ENCODE results near the gene ANKRD6.
"Not testable (repeated sequence)": the region's sequence is repeated elsewhere in the genome, so short reads cannot be mapped to it uniquely, and the experiment has no call there.

Gene ANKRD6

GRCh38 chr6:89432875-89433251 lies at the start of gene ANKRD6:
TSS of gene ANKRD6 (plus strand) at chr6:89433152. CDS start at chr6:89566977, 133,825 bp downstream.
- DNase-seq, result peak; percentile 83 to 93

GRCh38 chr6:89385156-89385667 lies 47.7 kb upstream of the ANKRD6 start:
- no peak for DNase-seq

DNA sequence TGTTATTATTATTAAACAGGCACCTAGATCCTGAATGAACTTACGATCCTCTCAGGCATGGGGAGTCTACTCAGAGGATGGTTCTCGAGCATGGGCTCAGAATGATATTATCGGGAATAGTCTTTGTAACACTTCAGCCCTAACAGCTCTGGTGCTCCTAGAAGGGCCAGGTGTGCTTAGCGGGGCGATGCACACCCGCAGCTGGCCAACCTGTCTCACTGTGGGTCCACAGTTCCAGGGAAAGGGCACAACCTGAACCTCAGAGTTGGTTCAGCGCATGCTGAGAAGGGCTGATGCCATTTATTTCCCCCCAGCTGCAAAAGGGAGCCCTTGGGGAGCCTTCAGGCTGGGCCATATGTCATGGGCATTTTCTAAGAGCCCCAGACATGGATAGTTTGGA lies 47.1 kb upstream of the ANKRD6 start:
- DNase-seq, result no peak

DNA sequence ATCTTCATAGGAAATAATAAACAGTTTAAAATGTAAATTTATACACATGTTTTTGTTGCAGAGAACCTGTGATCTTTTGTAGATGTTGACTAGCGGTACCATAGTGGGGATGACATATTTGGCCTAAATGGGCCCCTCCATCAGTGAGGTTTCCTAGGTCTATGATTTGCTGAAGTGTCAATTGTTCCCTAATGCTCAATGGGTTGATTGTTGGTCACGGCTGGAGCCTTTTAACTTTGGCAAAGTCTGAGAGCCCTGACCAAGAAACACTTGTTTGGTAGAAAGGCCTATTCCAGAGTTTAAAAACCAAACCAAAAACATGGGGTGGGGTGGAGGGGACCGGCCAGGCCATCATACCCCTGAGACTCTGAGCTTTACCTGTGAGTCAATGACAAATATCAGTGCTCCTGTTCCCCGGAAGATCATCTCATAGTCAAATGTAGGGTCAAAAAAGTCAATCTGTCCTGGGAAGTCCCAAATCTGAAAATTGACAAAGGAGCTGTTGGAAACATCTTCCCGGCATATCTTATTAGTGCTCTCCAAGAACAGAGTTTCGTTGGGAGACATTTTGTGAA lies 45.9 kb upstream of the ANKRD6 start:
- no peak for DNase-seq

DNA sequence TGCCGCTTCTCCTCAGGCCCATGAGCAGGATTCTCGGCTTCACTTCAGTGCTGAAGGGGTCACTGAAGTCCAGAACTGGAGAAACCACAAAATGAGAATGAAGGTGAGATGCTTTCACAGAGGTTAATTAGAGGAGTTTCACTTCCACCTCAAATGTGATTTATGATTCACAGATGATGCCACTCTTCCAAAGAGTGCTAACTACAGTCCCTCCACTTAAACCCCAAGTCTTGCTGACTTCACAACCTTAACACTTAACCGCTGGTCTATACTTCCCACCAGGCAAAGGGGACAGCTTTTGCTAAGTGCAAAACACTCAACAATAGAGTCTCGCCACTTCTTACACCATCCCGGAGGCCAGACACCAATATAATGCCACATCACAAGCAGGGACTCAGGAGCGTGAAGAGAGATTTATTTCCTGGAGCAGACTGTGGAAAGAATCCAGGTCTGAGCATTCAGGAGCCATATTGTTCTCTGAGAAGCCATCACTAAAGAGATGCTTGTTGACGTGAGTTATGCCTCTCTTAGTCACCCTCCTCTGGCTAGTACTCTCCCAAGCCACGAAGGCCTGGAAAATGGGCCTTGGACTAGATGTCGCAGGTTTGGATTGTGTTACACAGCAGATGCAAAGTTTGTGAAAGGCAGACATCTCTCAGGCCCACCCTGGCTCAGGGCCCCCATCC lies 45.3 kb upstream of the ANKRD6 start:
- no peak for DNase-seq

DNA sequence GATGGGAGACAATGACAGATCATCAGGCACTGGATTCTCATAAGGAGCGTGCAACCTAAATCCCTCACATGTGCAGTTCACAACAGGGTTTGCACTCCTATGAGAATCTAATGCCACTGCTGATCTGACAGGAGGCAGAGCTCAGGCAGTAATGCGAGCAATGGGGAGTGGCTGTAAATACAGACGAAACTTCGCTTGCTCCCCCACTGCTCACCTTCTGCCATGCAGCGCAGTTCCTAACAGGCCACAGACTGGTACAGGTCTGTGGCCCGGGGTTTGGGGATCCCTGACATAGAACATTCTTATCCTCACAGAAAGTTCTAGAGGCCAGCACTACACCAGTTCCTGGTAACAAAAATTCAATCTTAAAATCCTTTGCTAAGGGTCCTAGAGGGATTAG lies 44.1 kb upstream of the ANKRD6 start:
- DNase-seq, result no peak

- DNase-seq, result no peak
These were observed 40.1 kb upstream of the ANKRD6 start for GRCh38 chr6:89392823-89393222.

DNA sequence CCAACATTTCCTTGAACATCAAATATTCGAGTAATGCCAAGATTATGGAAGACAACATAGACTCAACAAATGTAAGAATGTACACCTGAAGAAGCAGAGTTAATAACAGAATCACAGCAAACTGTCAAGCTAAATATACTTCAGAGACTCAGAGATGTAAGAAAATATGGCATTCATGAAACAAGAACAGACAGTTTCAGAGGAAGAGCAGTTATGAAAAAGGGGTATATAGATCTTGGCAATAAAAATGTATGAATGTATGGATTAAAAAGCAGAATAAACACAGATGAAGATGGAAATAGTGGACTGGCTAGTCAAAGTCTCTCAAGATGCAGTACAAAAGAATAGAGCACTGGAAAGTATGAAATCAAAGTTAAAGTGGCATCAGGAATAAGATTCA lies 39.3 kb upstream of the ANKRD6 start:
- DNase-seq, result no peak

GRCh38 chr6:89397884-89398283 lies 35.1 kb upstream of the ANKRD6 start:
- not testable (repeated sequence) for DNase-seq

DNA sequence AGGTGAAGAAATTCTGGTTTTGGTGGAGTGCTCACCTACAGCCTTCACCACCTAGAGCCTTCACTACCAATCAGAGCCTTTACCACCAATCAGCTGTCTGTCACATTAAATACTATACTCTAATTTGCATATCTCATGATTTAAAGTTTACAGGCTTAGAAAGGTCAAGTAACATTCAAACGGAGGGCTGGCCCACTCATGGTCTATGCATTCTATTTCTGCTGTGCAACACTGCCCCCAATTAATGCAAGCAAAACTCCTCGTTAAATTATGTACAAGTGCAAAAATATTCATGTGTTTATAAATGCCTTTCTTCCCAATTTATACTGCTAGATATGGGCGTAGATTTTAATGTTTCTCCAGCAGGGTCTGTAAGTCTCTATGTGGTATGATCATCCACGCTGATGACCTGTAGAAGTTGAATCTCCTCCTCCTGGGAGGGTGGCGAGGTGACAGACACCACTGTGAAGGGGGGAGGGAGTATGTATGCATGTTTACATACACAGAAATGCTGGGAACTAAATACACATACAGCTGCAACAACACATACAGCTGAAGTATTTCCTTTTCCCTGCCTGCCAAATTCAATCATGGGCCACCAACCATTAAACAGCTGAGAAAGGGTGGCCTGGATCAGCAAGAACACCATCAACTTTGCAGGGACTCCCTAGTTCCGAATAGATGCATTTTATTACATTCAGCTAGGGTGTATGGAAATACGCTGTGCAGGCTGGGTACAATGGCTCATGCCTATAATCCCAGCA lies 34.0 kb upstream of the ANKRD6 start:
- DNase-seq, result no peak

DNA sequence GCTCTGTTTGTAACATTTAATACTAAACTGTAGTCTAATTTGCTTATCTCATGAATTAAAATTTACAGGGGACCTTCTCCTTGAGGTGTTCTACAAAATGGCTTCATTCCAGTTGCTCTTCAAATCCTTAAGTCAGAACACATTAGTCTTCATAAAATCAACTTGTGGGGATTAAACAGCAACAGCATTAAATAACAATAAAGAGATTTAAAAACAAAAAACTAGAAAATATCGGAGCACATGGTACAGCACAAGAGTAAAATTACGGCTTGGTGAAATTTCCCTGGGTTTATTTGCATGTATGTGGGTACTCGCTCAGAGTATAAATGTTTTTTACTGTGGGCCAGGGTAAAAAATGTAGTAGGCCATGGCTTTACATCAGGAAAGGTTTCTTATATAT lies 32.9 kb upstream of the ANKRD6 start:
- no peak for DNase-seq

- no peak for DNase-seq
These were observed 32.0 kb upstream of the ANKRD6 start for GRCh38 chr6:89400912-89401399.

- DNase-seq, result no peak
These were observed 30.2 kb upstream of the ANKRD6 start for GRCh38 chr6:89402776-89403175.

DNA sequence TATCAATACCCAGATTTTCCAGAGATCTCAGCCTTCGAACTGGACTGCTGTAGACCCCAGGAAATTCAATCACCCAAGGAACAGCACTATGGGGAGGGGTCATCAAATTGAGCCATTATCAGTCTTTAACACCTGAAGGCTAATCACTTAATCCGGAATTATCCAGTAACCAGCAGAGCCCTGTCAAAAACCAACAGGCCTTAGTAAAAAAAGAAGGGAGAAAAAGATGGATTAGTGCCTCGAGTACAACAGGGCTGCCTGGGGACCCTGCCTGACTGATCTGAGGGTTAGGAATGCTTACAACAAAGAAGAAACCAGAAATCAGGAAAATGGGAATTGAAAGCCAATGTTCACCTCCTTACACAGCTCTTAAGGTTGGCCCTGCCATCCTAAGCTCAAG lies 28.4 kb upstream of the ANKRD6 start:
- no peak for DNase-seq

DNA sequence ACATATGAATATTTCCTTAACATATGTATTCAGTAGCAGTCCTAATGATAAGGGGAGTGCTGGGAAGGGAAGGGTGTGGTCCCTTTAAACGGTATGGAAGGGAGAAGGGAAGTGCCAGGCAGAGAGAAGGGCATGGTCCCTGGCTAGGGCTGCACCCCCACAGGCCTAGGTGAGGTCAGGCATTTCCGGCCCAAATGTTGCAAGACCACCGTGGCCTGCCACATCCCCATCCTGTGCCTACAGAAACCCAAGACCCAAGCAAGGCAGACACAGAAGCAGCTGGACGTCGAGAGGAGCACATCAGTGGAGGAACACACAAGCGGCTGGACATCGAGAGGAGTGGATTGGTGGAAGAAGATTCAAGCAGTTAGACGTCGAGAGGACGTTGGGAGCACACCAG lies 26.8 kb upstream of the ANKRD6 start:
- no peak for DNase-seq

DNA sequence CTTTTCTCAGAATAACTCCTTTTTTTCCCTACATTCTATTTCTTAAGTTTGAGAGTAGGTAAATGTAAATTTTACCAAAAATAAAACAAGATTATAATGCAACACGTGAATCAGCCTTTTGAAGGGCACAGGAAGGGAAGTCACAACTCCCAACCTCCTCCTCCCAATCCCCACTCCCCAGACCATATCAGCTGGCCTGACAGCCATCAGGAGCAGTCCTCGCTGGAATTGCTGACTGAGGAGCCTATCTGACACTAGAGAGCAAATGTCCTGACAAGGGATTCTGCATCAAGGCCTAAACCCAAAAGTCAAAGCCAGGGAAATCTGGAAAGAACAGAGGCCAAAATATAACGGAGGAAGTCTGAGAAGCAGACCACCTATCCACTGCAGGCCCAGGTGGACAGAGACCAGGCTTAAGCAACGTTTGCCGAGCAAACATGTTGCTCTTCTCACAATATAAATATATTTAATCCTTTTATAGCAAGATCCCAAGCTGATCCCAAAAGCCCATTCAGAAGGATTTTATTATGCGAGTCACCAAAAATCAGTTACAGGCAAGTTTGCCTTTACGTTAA lies 23.4 kb upstream of the ANKRD6 start:
- DNase-seq, result no peak

DNA sequence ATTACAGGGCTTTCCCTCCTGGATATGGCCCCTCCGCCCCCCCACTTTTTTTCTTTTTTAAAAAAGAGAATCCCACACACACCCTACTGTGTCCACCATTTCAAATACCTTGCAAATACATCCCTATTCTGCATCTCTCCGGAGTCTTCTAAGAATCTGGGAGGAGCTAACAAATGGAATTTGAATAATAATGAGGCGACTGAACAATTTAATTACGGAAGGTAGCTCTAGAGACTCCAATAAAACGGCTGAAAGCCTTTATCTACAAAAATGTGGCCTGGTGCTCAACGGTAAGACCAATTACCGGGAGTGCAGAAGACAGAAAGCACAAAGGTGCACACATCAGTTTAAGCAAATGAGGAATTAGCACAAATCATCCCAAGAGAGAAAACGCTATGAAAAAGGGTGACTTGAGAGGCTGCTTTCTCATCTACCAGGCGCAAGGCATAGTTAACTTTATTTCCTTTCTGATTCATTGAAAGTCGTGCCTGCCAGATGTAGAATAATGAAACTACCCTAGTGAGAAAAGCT lies 22.7 kb upstream of the ANKRD6 start:
- DNase-seq, result no peak

- no peak for DNase-seq
These were observed 22.2 kb upstream of the ANKRD6 start for GRCh38 chr6:89410788-89411144.

DNA sequence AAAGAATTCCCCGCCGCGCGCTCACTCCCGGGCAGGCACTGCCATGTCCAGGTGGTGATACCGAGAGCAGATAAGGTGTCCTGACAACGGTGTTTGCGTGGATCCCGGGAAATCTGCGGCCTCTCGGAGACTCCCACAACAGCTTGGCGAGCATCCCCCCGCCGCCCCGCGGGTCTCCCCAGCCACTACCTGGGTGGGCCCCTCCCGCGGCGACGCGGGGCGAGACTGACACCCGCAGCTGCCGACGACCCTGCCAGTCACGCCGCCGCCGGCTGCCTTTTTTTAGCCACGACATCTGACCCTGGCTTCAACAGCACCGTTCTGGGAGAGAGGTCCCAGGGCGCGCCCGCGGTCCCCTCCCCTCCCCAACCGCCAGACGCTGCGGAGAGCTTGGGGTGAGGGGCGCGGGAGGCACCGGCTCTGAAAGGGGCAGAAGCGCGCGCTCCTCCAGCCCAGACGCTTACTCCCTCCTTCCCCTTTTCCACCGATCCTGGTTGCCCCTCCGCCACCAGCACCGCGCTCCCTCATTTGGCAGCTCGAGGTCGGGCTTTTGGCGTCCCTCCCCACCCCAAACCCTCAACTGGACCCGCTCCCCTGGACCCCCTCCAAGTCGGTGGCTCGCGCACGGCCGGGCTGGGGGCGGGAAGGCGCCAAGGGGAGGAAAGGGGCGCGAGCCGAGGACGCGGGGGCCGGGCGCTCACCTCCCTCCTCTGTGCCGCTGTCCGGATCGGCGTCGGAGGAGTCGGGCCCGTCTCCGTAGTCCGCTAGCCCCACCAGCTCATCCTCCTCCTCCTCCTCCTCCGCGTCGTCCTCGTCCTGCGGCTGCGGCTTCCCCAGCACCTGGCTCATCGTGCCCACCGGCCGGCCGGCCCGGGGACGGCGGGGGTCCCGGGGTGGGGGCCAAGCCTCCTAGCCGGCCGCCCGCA lies 21.5 kb upstream of the ANKRD6 start:
- peak; percentile 8 to 33 for DNase-seq

DNA sequence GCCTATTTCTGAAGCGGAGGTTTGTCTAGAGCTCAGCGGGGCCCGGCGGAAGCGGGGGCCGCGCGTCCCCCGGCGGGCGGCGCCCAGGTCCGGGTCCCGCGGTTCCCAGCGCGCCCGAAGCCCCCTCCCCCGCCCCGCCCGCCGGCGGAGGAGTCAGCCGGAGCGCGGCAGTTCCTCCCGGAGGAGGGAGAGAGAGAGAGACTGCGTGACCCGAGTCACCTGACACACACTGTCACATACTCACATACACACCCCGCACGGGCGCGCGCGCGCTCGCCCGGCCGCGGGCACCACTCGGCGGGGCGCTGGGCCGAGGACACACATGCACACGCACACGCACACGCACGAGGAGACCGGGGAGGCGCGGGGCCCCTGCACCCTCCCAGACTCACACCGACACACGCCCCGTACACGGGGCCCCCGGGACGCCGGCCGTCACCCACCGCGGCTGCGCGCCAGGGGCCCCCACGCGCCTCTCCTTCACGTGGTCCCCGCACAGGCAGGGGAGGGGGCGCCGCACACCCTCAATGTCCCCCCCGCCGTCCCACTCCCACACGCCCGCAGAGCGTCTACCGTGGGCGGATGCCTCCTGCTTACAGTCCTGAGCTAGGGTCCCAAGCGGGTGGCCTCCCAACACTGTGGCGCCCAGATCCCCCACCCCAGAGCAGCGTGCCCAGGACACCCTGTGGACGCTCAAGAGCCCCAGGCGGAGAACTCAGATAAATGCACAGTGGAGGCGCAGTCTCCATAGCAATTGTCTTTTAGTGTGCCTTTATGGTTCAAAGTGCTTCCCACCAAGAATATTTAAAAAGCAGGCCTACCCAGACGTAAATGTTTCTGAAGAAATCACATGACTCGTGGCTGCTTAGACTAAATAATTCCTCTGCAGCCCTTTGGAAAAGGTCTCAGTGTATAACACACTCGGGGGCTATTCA lies 20.6 kb upstream of the ANKRD6 start, which contains the start of gene RRAGD:
Gene RRAGD (minus strand): TSS at position 203 of the 935 bp plus-strand sequence. CDS start 280 bp downstream, outside the sequence.
- DNase-seq, result peak; percentile 30 to 43

GRCh38 chr6:89413006-89413400 lies 19.9 kb upstream of the ANKRD6 start:
- no peak for DNase-seq
